Measurements from ENCODE around the gene TRAF3. TPM values are rescaled to one million over a fixed set of nuclear protein-coding genes. Genes with fewer than 3 reads are reported as not detected.

TRAF3 gene
- total RNA-seq, 1 donor from 2014 or later, result 19.7 TPM

DNA sequence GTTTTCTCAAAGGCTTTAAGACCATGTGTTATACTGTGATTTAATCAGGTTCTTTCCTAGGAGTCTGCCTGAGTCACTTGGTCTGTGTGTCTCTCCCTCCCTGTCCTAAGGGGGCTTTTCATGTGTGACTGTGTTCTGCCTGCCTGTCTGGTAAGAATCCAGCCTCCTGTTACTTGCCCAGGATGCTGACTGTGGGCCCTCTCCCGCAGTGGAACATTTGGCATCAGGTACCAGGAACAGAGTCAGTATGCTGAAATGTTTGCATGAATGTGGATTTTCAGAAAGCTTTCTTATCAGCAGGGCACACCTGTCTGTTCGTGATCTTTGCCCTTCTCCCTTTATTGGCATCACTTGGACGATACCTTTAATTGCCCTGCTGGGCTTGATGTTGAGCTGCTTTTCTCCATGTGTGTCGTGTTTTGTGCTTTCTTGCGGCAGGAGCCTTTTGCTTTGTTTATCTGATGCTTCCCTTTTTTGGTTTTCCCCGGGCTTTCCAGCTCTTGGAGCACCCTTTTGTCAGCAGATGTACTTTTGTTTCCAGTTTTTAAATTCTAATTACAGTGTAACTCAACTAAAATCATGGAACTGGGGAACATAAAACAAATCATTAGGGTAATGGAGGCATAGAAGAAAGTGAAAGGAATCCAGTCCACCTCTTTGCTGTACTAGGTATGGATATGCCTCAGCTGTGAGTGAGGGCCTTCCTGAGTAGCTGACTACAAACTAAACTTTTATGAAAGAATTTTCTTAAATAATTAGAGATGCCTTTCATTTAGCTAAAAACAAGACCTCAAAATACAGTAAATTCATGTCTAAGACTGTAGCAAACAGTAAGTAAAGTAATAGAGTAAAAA, 72.5 kb downstream of the TRAF3 start:
- TF ChIP-seq, protein P1, sequence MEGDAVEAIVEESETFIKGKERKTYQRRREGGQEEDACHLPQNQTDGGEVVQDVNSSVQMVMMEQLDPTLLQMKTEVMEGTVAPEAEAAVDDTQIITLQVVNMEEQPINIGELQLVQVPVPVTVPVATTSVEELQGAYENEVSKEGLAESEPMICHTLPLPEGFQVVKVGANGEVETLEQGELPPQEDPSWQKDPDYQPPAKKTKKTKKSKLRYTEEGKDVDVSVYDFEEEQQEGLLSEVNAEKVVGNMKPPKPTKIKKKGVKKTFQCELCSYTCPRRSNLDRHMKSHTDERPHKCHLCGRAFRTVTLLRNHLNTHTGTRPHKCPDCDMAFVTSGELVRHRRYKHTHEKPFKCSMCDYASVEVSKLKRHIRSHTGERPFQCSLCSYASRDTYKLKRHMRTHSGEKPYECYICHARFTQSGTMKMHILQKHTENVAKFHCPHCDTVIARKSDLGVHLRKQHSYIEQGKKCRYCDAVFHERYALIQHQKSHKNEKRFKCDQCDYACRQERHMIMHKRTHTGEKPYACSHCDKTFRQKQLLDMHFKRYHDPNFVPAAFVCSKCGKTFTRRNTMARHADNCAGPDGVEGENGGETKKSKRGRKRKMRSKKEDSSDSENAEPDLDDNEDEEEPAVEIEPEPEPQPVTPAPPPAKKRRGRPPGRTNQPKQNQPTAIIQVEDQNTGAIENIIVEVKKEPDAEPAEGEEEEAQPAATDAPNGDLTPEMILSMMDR (IDR thresholded peaks at IDR 0.05), result no peak
- Histone ChIP-seq H3K4me1 (peaks cover 18% of the 10 kb centered on the region), H3K27ac (peak overlapping the region; percentile 63), H3K9me3 (no peaks in the 10 kb centered on the region), H3K27me3 (ENCODE audit: low read depth) (no peaks in the 10 kb centered on the region), H3K36me3 (no peaks in the 10 kb centered on the region), H3K4me3 (peak overlapping the region; percentile 16)
- ATAC-seq (peak; percentile 41 to 64), DNase-seq (no peak)
- intact Hi-C loops (cut with DNase I), result no loop called here

DNA sequence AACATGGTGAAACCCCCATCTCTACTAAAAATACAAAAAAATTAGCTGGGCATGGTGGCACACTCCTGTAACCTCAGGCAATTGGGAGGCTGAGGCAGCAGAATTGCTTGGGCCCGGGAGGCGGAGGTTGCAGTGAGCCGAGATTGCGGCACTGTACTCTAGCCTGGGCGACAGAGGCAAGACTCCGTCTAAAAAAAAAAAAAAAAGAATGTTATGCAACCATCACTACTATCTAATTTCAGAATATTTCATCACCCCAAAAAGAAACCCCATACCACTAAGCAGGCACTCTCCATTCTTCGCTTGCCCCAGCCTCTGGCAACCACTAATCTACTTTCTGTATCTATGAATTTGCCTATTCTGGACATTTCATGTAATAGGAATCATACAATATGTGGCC, 76.4 kb downstream of the TRAF3 start:
- H3K27ac ChIP-seq, result no peak overlapping the region
- DNase-seq, result no peak
- TF ChIP-seq, protein P1 (IDR thresholded peaks at IDR 0.05), result no peak
- intact Hi-C loops (cut with DNase I), result no loop called here
- H3K36me3 ChIP-seq, result no peaks in the 10 kb centered on the region
- no peaks in the 10 kb centered on the region for H3K9me3 ChIP-seq
- ATAC-seq, result no peak
- H3K4me1 ChIP-seq, result peaks cover 17% of the 10 kb centered on the region
- no peaks in the 10 kb centered on the region for H3K27me3 ChIP-seq (ENCODE audit: low read depth)
- no peak overlapping the region for H3K4me3 ChIP-seq

DNA sequence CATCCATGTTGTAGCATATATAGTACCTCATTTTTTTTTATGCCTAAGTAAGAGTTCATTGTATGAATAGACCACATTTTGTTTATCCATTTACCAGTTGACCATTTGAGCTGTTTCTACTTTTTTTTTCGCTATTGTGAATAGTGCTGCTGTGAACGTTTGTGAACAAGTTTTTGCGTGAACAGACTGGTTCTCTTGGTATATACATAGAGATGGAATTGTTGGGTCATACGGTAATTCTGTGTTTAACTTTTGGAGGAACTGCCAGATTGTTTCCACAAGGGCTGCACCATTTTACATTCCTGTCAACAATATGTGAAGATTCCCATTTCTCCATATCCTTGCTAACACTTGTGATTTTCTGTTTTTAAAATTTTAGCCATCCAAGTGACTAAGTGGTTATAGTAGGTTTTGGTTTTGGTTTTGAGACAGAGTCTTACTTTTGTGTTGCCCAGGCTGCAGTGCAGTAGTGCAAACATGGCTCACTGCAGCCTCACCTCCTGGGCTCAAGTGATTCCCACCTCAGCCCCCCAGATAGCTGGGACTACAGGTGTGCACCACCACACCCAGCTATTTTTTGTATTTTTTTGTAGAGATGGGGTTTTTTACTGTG, 76.9 kb downstream of the TRAF3 start:
- intact Hi-C loops (cut with DNase I), result no loop called here
- Histone ChIP-seq H3K4me3 (no peak overlapping the region), H3K36me3 (no peaks in the 10 kb centered on the region), H3K4me1 (peaks cover 12% of the 10 kb centered on the region), H3K9me3 (no peaks in the 10 kb centered on the region), H3K27me3 (ENCODE audit: low read depth) (no peaks in the 10 kb centered on the region), H3K27ac (no peak overlapping the region)
- TF ChIP-seq, protein P1 (IDR thresholded peaks at IDR 0.05), result no peak
- no peak for DNase-seq
- no peak for ATAC-seq

DNA sequence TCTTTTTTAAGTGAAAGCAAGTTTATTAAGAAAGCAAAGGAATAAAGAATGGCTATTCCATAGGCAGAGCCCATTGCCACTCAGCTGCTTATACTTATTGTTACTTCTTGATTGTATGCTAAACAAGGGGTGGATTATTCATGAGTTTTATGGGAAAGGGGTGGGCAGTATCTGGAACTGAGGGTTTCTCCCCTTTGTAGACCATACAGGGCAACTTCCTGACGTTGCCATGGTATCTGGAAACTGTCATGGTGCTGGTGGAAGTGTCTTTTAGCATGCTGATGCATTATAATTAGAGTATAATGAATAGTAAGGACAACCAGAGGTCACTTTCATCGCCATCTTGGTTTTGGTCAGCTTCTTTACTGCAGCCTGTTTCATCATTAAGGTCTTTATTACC, 78.9 kb downstream of the TRAF3 start:
- no peaks in the 10 kb centered on the region for H3K36me3 ChIP-seq
- H3K4me1 ChIP-seq, result no peaks in the 10 kb centered on the region
- intact Hi-C loops (cut with DNase I), result no loop called here
- ATAC-seq (no peak), DNase-seq (no peak)
- TF ChIP-seq, protein P1 (IDR thresholded peaks at IDR 0.05), result no peak
- H3K27me3 ChIP-seq (ENCODE audit: low read depth), result no peaks in the 10 kb centered on the region
- no peaks in the 10 kb centered on the region for H3K9me3 ChIP-seq
- no peak overlapping the region for H3K4me3 ChIP-seq
- no peak overlapping the region for H3K27ac ChIP-seq

DNA sequence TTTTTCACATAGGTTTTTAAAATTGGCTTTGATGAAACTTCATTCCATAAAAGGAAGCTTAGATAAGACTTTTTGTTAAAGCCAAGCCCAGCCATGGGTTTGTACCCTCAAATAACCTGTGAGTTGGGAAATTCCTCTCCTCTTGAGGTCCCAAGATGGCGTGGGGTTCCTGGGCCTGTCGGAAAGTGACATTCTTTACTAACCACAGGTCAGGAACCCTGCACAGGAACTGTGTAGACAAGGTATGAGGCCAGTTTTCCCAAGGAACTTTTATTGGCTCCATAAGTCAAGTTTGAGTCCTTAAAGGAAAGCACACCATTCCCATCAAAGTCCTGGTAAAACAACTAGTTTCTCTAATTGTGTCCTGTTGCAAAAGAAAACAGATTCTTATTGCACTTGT, 80.2 kb downstream of the TRAF3 start:
- intact Hi-C loops (cut with DNase I), result no loop called here
- no peak for DNase-seq
- TF ChIP-seq, protein P1 (IDR thresholded peaks at IDR 0.05), result no peak
- H3K27ac ChIP-seq, result no peak overlapping the region
- no peaks in the 10 kb centered on the region for H3K4me1 ChIP-seq
- no peaks in the 10 kb centered on the region for H3K27me3 ChIP-seq (ENCODE audit: low read depth)
- peak in 1 of 2 donors; percentile 54 for ATAC-seq
- peaks cover 5% of the 10 kb centered on the region for H3K9me3 ChIP-seq
- no peak overlapping the region for H3K4me3 ChIP-seq
- H3K36me3 ChIP-seq, result no peaks in the 10 kb centered on the region

All from lower lobe of right lung (tissue), 2 donors.